ENCODE data around the gene SAMD4A.

GRCh38 chr14:54809767-54810166 is 242.8 kb downstream of the SAMD4A start:
- TF ChIP-seq CTCF (IDR thresholded peaks at IDR 0.05): no peak
- no peak for TF ChIP-seq EP300 (IDR thresholded peaks at IDR 0.05; ENCODE audit: low read depth)

Measured in transverse colon (tissue), 3 donors.